GM21529 (cell line): ENCODE results near the gene NEGR1.

Experiments
- ATAC-seq: cut with Tn5 transposase; IDR thresholded peaks from one replicate; pipeline ENCODE4 v1.9.1; 2021; ENCODE audit not compliant: unreplicated experiment

The NEGR1 gene

DNA sequence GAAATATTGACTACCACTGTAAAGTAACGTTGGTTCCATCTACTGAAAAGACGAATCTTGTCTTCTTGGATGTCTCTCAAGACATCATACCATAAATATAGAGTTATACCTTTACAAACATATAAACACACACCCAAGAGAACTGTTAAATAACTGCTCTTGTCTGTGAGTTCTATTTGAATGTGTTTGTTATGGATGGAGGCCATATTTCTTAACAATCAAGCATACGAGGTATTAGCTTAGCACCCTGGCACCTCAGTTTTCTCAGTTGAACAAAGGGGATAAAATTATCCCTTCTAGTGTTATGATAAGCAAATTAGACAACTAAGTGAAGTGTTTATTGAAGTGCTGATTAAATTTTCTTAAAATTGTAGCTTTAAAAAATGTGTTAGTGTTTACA is 864.9 kb downstream of the NEGR1 start:
- ATAC-seq, result no peak

DNA sequence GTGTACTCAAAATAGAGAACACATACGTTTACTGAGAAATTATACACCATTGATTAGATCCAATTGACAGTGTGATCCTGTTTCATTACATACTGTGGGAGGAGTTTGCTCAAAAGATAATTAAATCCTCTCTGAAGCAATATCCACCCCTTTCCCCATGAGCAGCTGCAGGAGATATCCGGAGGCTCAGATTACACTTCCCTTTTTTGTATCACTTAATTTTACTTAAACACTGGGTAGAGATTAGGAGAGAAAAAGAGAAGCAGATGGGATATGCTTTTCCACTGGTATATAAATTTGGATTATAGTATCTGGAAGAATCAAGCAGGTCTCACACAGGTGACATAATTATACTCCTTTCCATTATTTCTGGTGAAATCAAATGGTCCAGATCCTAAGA is 868.2 kb downstream of the NEGR1 start:
- ATAC-seq, result no peak

DNA sequence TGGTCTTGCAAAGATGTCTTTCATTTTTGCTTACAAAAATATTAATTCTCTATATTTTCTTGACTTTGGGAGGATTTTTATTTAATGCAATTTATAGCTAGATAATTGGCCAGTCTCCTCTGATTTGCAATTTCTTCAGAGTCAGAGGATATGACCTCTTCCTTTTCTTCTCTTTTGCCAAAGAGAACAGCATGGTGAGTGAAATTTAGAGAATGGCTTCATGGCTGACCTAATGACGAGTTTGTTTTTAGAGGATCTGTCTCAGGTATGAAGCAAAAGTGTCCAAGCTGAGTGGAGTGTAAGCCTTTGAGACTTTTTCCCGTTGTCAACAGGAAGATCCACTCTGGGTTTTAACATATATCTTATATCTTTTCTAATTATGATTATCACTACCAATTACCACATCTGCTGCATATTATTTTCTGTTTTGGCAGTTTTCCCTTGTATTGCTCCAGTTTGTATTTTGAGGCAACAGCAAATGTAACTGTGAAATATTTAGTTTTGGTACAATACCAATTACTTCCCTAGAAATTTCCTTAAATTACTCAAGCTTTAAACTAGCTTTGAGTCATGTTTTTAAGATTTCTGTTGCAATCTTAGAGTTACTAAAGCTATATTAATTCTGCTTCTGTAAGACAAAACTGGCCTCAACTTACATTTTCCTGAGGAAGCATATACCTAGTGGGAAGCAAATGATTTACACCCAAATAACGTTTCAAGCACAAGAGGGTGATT is 868.7 kb downstream of the NEGR1 start:
- no peak for ATAC-seq

DNA sequence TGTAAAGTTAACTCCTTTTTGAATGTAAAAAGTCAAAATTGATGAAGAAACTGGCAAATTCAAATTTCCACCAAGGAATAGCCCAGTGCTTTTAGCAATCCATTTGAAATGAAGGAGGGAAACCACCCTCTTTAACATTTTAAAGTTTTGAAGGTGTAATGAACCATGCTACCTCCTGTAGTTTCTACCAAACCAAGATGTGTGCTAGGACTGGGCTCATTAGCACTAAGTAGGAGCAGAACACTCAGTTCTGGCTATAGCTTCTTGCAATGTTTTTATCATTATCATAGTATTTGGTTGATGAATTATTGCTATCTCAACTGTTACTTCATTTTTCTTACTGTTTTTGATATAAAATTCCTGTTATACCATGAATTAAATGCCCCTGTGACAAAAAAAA is 882.3 kb downstream of the NEGR1 start:
- ATAC-seq, result no peak

DNA sequence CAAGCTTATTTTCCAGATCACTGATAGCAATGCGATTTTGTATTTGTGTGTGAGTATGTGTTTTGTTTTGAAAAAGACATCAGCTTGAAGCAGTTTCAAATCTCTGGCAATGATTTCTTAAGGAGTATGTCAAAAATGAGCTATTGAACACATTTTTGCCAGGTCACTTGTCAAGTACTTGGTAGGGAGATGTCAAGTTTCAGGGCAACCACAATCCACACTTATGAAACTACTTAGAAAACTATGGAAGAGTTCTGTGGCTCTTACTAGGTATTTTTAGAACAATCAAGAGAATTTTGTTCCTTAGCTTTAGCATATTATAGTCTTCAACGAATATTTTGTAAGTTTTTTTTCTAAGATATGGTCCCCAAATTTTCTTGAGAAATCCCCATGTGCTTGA is 882.7 kb downstream of the NEGR1 start:
- ATAC-seq, result no peak

DNA sequence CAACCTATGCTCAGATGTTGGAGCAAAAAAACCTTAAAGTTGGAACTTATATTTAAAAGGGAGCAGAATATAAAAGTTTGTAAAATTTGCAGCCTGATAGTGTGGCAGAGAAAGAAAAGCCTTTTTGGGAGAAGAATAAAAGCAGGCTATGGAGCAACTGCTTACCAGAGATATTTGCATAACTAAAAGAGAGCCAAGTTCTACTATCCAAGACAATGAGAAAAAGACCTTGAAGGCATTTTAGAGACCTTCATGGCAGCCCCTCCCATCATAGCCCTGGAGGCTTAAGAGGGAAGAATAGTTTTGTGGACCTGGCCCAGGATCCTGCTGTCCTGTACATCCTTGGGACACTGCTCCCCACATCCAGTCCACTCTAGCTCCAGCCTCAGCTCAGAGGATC is 889.0 kb downstream of the NEGR1 start:
- no peak for ATAC-seq

DNA sequence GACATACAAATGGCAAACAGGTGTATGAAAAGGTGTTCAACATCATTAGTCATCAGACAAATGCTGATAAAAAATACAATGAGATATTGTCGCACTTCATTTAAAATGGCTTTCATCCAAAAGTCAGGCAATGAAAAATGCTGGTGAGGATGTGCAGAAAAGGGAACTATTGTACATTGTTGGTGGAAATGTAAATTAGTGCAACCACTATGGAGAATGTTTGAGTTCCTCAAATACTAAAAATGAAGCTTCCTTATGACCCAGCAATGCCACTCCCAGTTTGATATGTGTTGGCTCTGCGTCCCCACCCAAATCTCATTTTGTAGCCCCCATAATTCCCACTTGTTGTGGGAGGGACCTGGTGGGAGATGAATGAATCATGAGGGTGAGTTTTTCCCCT is 891.8 kb downstream of the NEGR1 start:
- ATAC-seq, result no peak

DNA sequence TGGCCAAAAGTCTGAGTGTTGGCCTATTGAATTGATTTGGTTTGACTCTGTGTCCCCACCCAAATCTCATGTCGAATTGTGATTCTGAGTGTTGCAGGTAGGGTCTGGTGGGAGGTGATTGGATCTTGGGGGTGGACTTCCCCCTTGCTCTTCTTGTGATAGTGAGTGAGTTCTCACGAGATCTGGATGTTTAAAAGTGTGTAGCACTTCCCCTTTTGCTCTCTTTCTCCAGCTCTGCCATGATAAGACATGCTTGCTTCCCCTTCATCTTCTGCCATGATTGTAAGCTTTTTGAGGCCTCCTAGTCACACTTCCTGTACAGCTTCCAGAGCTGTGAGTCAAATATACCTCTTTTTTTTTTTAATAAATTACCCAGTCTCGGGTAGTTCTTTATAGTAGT is 904.5 kb downstream of the NEGR1 start:
- ATAC-seq, result no peak

DNA sequence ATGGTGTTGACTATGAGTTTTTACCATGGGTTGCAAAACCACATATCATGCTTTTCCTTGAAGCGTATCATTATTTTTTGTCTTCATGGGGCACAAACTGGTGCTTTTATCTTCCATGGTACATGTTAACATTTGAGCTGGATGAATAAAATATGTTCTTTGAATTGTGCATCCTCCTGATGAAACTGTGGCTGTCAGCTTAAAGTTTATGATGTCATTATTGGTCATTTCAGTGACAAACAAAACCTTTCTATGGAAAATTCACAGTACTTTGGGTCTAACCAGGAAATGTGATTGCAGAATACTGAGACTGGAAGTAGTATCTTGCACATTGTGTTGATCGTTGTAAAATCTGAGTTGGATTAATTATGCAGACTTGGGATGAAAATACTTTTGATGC is 909.8 kb downstream of the NEGR1 start:
- no peak for ATAC-seq

DNA sequence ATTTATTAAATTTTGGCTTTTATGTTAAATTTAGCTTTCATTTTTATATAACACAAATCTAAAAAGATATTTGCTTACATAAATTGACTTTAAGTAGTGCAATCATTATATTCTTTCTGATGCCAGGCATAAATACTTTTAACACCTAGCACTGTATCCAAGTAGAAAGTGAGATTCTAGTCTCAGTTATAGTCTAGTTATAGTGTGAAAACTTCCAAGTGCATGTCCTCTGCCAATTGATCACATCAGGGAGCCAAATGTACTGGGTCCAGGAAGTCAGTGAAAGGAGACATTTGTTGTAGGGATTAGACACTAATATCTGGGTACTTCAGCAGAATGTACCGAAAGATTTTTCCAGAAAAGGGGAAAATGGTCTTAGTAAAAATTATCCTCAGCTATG is 910.8 kb downstream of the NEGR1 start:
- no peak for ATAC-seq

DNA sequence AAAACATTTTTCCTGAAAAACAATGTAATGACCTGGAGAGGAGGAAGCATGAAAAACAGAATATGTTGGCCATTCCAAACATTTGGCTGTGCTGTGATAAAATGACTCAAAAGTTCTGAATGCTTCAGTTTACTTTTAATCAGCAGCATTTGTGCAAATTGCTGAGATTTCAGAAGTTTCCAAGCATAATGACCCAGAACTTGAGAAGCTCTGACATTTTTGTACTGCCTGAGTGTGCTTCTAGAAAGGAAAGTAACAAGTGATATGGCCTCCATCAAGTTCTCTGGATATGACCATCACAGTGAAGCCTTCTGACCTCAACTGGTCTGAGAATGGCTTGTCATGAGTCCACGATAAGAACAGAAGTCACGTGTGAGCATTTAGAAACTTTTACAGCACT is 918.1 kb downstream of the NEGR1 start:
- ATAC-seq, result no peak

DNA sequence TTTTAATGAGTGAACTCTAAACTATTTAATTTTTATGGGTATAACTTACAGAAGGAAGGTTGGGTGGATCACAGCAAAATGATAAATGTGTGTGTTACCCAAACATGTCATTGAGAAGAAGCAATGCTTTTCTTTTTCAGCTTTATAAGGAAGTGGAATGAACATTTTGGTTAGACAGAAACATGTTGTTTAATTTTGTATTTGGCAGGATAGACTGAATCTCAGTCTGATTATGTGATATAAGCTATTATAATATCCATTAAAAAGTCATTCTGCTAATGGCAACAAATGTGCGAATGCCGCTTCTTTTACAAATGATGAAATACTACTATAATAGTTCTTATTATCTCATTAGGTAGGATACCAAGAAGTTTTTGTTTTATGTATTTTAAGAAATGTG is 919.6 kb downstream of the NEGR1 start:
- no peak for ATAC-seq

DNA sequence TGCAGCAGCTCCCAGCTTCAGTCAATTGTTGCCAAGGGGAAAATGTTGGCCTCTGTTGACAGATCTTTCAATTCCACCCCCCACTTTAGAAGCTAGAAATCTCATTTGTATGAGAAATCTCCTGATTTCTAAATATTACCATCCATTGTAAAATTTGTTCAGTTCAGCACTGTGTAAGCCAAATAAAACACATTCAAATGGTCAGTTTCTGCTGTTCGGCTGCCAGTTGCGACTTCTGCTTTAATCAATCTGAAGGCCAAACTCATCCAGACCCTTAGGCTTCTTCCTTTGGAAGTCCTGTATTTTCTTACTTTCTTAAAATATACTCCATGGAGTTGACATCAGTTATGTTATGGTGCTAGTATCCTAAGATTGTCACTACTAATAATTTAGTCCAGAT is 920.3 kb downstream of the NEGR1 start:
- no peak for ATAC-seq

DNA sequence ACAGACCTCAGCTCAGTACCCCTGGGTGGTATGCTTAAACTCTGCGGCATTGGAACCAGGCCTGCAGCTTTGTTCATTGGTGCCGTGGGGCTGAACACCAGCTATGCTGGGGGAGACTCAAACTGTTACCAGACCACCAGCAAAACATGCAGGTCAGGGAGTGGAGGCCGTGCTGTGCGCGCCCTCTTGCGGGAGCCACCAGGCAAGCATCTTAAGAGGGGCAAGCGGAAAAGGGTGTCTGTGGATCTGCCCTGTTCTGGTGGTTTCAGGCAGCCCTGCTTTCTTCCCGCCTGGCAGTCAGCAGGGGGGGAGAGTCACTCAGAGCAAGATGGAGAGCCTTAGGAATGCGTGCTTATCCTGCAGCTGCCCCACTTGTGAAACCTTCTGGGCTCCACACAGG is 924.6 kb downstream of the NEGR1 start:
- no peak for ATAC-seq

DNA sequence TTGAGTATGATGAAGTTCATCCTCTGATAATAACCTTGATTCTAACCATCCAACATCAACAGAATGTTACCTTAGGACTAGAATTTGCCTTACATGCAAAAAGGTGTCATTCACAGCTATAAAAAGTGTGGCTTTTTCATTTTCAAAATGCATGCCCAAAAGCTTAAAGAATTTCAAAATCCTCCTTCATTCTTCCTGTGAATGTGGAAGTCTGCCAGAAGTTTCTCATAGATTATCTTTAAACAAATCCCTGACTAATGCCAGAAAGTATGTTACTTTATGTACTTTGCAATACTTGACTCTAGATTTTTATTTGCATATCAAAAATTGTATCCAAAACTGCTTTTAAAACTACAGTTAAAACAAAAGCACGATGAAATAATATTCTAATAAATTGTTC is 930.9 kb downstream of the NEGR1 start:
- no peak for ATAC-seq

DNA sequence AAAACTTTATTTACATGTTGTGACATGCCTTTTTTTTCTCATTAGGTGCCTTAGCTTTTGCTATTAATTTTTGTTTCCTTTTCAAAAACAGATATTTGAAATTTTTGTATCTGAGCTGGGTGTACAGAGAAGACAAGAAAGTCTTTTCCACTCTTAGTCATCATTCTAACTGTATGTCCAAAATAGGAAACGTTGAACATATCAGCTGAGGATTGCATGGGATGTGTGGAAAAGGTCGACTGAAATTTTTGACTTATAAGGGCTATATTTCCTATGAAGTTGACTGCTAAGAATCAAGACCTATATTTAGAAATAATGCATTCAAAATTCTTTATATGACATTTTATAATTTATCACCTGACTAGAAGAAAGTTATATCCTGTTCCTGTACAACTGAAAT is 931.5 kb downstream of the NEGR1 start:
- no peak for ATAC-seq

DNA sequence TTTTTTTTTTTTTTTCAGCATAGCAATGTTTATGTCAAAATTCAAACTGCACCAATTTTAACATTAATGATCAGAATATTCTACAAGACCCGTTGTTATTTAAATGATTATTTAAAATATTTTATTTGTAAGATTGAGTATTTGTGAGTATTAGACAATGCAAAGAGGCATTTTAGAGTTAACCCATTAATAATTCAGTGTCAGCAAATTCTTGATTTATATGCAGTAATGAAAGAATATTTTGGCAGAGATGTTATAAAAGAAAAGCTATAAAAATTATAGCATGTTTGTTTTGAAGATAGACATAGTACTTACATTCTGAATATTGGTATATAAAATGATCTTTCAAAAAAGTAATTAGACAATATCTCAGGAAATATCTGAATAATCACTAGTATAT is 932.0 kb downstream of the NEGR1 start:
- no peak for ATAC-seq
